SU-DHL-6 (cell line): ENCODE measurements around the gene PODNL1.

ENCODE experiments used
- EZH2phosphoT487 ChIP-seq: fragments of 200-600 bp; sonication (generic), shearing (Covaris generic); conservative IDR thresholded peaks from 2 replicates; pipeline ENCODE4 v1.6.1; 2018; ENCODE audit warnings: mild to moderate bottlenecking, antibody characterized with exemption, low read length, moderate library complexity, mixed read lengths
- TF ChIP-seq, protein P1 (sequence below): fragments of 200-600 bp; sonication (generic); IDR thresholded peaks from one replicate; pipeline ENCODE4 v1.5.1; 2017; ENCODE audit warnings: antibody characterized with exemption, mild to moderate bottlenecking, low read length, moderate library complexity; ENCODE audit not compliant: insufficient read depth, poor library complexity, severe bottlenecking

DNA sequence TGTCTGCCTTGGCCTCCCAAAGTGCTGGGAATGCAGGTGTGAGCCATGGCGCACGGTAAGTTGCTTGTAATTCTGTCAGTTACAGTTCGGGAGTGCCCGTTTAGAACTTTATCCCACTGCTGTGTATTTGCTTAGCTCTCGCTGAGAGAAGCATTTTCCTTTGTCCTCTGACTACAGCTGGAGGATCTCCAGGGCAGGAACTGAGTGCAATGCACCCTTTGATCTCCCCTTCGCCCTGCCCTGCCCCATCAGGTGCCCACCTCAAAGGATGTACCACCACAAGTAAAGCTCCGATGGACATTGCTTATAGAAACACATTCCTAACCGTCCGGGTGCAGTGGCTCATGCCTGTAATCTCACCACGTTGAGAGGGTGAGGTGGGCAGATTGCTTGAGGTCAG lies 38.8 kb downstream of the PODNL1 start:
- no peak for TF ChIP-seq EZH2phosphoT487
- TF ChIP-seq, protein P1, sequence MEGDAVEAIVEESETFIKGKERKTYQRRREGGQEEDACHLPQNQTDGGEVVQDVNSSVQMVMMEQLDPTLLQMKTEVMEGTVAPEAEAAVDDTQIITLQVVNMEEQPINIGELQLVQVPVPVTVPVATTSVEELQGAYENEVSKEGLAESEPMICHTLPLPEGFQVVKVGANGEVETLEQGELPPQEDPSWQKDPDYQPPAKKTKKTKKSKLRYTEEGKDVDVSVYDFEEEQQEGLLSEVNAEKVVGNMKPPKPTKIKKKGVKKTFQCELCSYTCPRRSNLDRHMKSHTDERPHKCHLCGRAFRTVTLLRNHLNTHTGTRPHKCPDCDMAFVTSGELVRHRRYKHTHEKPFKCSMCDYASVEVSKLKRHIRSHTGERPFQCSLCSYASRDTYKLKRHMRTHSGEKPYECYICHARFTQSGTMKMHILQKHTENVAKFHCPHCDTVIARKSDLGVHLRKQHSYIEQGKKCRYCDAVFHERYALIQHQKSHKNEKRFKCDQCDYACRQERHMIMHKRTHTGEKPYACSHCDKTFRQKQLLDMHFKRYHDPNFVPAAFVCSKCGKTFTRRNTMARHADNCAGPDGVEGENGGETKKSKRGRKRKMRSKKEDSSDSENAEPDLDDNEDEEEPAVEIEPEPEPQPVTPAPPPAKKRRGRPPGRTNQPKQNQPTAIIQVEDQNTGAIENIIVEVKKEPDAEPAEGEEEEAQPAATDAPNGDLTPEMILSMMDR = no peak
